ENCODE data around the gene DRP2. TPM values are rescaled to one million over a fixed set of nuclear protein-coding genes. Genes with fewer than 3 reads are reported as not detected.
"Not testable (repeated sequence)": the region's sequence is repeated elsewhere in the genome, so short reads cannot be mapped to it uniquely, and the experiment has no call there.

Gene DRP2
- total RNA-seq (under 1 TPM in 3 of 6 donors, not detected in 3; 0.06 to 0.31 (median 0.06) TPM), polyA plus RNA-seq (under 1 TPM; 0.02 to 0.04 TPM)

DNA sequence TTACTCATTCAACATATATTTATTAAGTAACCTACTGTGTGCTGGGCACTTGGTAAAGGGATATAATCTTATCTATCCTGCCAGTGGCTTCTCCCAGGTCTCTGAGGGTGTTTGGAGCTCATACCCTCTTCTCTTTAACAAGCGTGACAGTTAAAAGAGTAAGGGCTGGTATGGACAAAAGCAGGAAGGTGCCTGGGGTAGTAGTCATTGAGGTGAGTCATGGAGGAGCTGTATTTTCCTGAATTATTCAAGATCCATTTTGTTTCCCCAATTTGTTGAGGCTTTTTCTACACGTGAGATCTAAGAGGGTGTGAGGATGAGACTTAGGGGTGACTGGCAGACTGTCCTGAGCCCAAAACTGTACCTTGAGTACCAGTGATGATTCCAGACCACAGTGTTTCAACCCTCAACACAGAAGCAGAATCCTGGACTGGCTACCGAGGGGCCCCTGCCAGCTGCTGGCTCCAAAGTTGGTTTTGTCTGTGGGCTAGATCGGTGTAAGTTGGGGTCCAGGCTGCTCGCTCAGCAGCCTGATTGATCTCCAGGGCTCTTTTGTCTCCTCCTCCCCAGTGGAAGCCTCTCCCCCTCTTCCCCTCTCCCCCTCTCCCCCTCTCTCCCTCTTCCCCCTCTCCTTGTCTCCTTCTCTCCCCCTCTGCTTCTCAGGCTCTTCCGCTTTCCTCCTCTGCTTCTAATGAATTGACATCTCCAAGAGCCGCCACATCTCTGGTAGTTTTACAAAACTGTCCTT lies at the start of gene DRP2:
Gene DRP2 (plus strand): TSS at position 671 of the 748 bp plus-strand sequence. CDS start 11,862 bp downstream, outside the sequence.
- H3K27ac ChIP-seq: no peak within 1 kb of the TSS
- 75 to 82% methylated on average over 7 of the region's 7 CpGs for WGBS, 2 donors
- H3K9me3 ChIP-seq: no peaks in the 10 kb centered on the region
- H3K27me3 ChIP-seq: peaks cover 0 to 3% (median 0%) of the 10 kb centered on the region in 4 donors
- DNase-seq (no peak), FAIRE-seq (no peak), ATAC-seq (no peak)
- no peak for TF ChIP-seq CTCF (IDR thresholded peaks at IDR 0.05)
- H3K4me1 ChIP-seq: no peaks in the 10 kb centered on the region
- intact Hi-C loops (cut with DNase I): no loop called here
- no peaks in the 10 kb centered on the region for H3K36me3 ChIP-seq
- H3K4me3 ChIP-seq: no peak within 1 kb of the TSS

DNA sequence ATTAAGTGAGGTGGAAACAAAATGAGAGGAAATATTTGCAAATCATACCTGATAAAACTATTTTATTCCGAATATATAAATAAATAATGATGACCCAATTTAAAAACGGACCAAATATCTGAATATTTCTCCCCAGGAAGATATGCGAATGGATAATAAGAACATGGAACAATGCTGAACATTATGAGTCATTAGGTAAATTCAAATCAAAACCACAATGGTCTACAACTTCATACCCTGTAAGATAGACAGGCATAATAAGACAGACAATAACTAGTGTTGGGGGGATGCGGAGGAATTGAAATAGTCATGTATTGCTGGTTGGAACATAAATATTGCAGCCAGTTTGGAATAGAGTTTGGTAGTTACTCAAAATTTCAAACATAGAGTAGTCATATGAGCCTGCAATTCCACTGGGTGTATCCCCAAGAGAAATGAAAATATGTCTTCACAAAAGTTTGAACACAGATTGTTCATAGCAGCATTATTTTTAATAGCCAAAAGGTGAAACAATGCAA lies 47.6 kb upstream of the DRP2 start:
- Histone ChIP-seq H3K4me3 (no peak overlapping the region), H3K9me3 (no peaks in the 10 kb centered on the region), H3K36me3 (no peaks in the 10 kb centered on the region), H3K27me3 (peaks cover 0 to 16% (median 0%) of the 10 kb centered on the region in 4 donors), H3K27ac (no peak overlapping the region), H3K4me1 (no peaks in the 10 kb centered on the region)
- intact Hi-C loops (cut with DNase I): no loop called here
- DNase-seq (no peak), FAIRE-seq (no peak), ATAC-seq (no peak)
- WGBS, 2 donors: 59 to 67% methylated on average over 4 of the region's 4 CpGs
- no peak for TF ChIP-seq CTCF (IDR thresholded peaks at IDR 0.05)

DNA sequence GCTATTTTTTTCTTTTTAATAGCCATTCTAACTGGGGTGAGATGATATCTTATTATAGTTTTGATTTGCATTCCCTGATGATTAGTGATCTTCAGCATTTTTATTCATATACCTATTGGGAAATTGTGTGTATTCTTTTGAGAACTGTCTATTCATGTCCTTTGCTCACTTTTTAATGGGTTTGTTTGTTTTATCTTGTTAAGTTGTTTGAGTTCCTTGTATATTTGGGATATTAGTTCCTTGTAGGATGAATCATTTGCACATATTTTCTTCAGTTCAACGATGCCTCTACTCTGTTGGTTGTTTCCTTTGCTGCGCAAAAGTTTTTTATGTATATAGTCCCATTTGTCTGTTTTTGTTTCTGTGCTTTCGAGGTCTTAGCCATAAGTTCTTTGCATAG lies 43.1 kb upstream of the DRP2 start:
- H3K36me3 ChIP-seq: no peaks in the 10 kb centered on the region
- no peak for TF ChIP-seq CTCF (IDR thresholded peaks at IDR 0.05)
- 78 to 81% methylated on average over 3 of the region's 3 CpGs for WGBS, 2 donors
- H3K4me1 ChIP-seq: no peaks in the 10 kb centered on the region
- H3K4me3 ChIP-seq: no peak overlapping the region
- peaks cover 0 to 10% (median 0%) of the 10 kb centered on the region in 4 donors for H3K27me3 ChIP-seq
- FAIRE-seq: peak; percentile 60
- no peak for ATAC-seq
- intact Hi-C loops (cut with DNase I): no loop called here
- H3K27ac ChIP-seq: no peak overlapping the region
- H3K9me3 ChIP-seq: no peaks in the 10 kb centered on the region
- no peak for DNase-seq

GRCh38 chrX:101184876-101185275 lies 34.7 kb upstream of the DRP2 start:
- FAIRE-seq; H3K27me3 ChIP-seq; H3K9me3 ChIP-seq; H3K4me3 ChIP-seq; ATAC-seq; H3K27ac ChIP-seq; H3K36me3 ChIP-seq; DNase-seq; H3K4me1 ChIP-seq; intact Hi-C loops (cut with DNase I): not testable (repeated sequence)
- WGBS, 2 donors: 57 to 61% methylated on average over 2 of the region's 2 CpGs

DNA sequence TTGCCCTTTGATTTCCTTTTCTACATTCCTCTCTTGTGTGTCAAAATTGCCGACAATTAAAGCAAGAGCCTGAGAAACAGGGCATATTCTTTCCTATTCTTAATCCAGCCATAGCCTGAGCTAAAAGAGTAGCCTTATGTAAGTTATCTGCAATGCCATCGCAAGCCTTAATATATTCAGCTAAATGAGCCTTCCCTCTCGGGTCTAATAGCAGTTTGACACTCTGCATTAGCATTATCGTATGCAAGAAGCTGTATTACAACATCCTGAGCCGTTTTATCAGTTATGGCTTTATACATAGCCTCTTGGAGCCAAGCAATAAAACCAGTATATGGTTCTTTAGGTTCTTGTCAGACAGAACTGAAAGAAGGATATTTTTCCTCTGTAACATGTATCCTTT lies 31.6 kb upstream of the DRP2 start:
- H3K9me3 ChIP-seq; H3K4me3 ChIP-seq; intact Hi-C loops (cut with DNase I); H3K36me3 ChIP-seq; H3K4me1 ChIP-seq; H3K27ac ChIP-seq; ATAC-seq; DNase-seq; FAIRE-seq: not testable (repeated sequence)
- peaks cover 0 to 14% (median 0%) of the 10 kb centered on the region in 4 donors for H3K27me3 ChIP-seq
- 34 to 35% methylated on average over 5 of the region's 5 CpGs for WGBS, 2 donors

DNA sequence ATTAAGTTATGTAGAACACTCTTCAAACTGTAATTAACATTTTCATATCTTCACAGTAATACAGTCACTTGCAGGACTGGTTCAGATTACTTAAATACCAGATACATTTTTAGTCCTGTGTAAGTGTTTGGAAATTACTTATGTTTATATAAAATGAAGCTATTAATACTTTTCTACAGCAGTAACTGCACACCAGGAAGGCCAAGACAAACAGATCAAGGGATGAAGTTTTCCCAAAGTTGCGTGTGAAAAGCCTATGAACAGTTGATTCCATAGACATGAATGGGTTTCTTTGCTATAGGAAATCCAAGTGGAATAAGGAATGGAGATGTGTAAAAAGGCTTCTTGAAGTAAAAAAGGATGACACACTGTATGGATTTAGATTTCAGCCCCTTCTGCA lies 28.9 kb upstream of the DRP2 start:
- TF ChIP-seq CTCF (IDR thresholded peaks at IDR 0.05): no peak
- peaks cover 0 to 21% (median 0%) of the 10 kb centered on the region in 4 donors for H3K27me3 ChIP-seq
- no peak for DNase-seq
- H3K27ac ChIP-seq: no peak overlapping the region
- no peaks in the 10 kb centered on the region for H3K4me1 ChIP-seq
- WGBS, 2 donors: 60 to 76% methylated on average over 1 of the region's 1 CpG
- H3K4me3 ChIP-seq: no peak overlapping the region
- intact Hi-C loops (cut with DNase I): no loop called here
- FAIRE-seq: no peak
- no peak for ATAC-seq
- no peaks in the 10 kb centered on the region for H3K9me3 ChIP-seq
- H3K36me3 ChIP-seq: no peaks in the 10 kb centered on the region
